GM23338 (cell line): ENCODE results near the gene FRZB. TPM values are rescaled to one million over a fixed set of nuclear protein-coding genes. Genes with fewer than 3 reads are reported as not detected.

Source experiments
- ATAC-seq: fragments of 200-7000 bp; cut with Tn5 transposase; 3 replicates; pipeline ENCODE4 v1.9.1; 2020
- DNase-seq: peaks from one replicate; pipeline ENCODE4 v3.0.0-alpha.2; 2015; ENCODE audit warnings: low spot score
- H2AFZ ChIP-seq: fragments of 200-600 bp; sonication (generic); 2 replicates; pipeline ENCODE4 v1.8.0; 2016; ENCODE audit warnings: antibody characterized with exemption, mild to moderate bottlenecking, moderate library complexity
- H3F3A ChIP-seq: fragments of 200-600 bp; sonication (generic); replicated peaks from 2 replicates; pipeline ENCODE4 v1.8.0; 2017; ENCODE audit warnings: antibody characterized with exemption, mixed run types, low read depth
- H3K27ac ChIP-seq: fragments of 200-600 bp; sonication (generic); 2 replicates; pipeline ENCODE4 v1.6.1; 2016; ENCODE audit warnings: low read depth
- H3K27me3 ChIP-seq: fragments of 200-600 bp; sonication (generic); 2 replicates; pipeline ENCODE4 v1.8.0; 2016; ENCODE audit warnings: mild to moderate bottlenecking, mixed run types, moderate library complexity; ENCODE audit not compliant: insufficient read depth
- H3K36me3 ChIP-seq: fragments of 200-600 bp; sonication (generic); 2 replicates; pipeline ENCODE4 v1.8.0; 2016; ENCODE audit warnings: mild to moderate bottlenecking; ENCODE audit not compliant: insufficient read depth
- H3K4me1 ChIP-seq: fragments of 200-600 bp; sonication (generic); 2 replicates; pipeline ENCODE4 v1.8.0; 2016; ENCODE audit warnings: mild to moderate bottlenecking, moderate library complexity; ENCODE audit not compliant: insufficient read depth
- H3K4me2 ChIP-seq: fragments of 200-600 bp; sonication (generic); 2 replicates; pipeline ENCODE4 v1.7.1; 2017; ENCODE audit warnings: mixed run types
- H3K4me3 ChIP-seq: fragments of 200-600 bp; sonication (generic); 2 replicates; pipeline ENCODE4 v1.6.1; 2016; ENCODE audit warnings: mixed run types
- H3K79me2 ChIP-seq: fragments of 200-600 bp; sonication (generic); replicated peaks from 2 replicates; pipeline ENCODE4 v1.8.0; 2017; ENCODE audit warnings: mild to moderate bottlenecking; ENCODE audit not compliant: insufficient read depth
- H3K9me2 ChIP-seq: fragments of 200-600 bp; sonication (generic); 2 replicates; pipeline ENCODE4 v1.8.0; 2017; ENCODE audit not compliant: insufficient read depth
- H4K20me1 ChIP-seq: fragments of 200-600 bp; sonication (generic); replicated peaks from 2 replicates; pipeline ENCODE4 v1.8.0; 2017; ENCODE audit warnings: mild to moderate bottlenecking; ENCODE audit not compliant: insufficient read depth
- H3K27ac Mint-ChIP-seq: 2 replicates; pipeline ENCODE4 v1.8.0; 2020; ENCODE audit warnings: inconsistent platforms, mild to moderate bottlenecking, moderate library complexity, mixed read lengths
- H3K27me3 Mint-ChIP-seq: 3 replicates; pipeline ENCODE4 v1.8.0; 2022; ENCODE audit warnings: low read depth, mild to moderate bottlenecking, moderate library complexity, mixed read lengths, inconsistent platforms; ENCODE audit not compliant: insufficient read depth, poor library complexity
- H3K36me3 Mint-ChIP-seq: 3 replicates; pipeline ENCODE4 v1.8.0; 2021; ENCODE audit warnings: low read depth, mild to moderate bottlenecking, inconsistent platforms, moderate library complexity, mixed read lengths
- H3K4me1 Mint-ChIP-seq: 3 replicates; pipeline ENCODE4 v1.8.0; 2020; ENCODE audit warnings: mild to moderate bottlenecking, inconsistent platforms, mixed read lengths
- H3K4me3 Mint-ChIP-seq: 3 replicates; pipeline ENCODE4 v1.8.0; 2021; ENCODE audit warnings: moderate library complexity, mild to moderate bottlenecking, inconsistent platforms, mixed read lengths
- H3K9me3 Mint-ChIP-seq: 3 replicates; pipeline ENCODE4 v1.8.0; 2020; ENCODE audit warnings: moderate library complexity, mild to moderate bottlenecking, inconsistent platforms, mixed read lengths
- CREB1 ChIP-seq: fragments of 250-450 bp; sonication (Bioruptor Pico); IDR thresholded peaks from 2 replicates; pipeline ENCODE4 v1.5.0; 2020; ENCODE audit warnings: low read depth, mild to moderate bottlenecking, moderate library complexity
- CTCF ChIP-seq, 2 experiments: fragments of 200-600 bp in 1 of 2; sonication (generic) in 1 of 2; conservative IDR thresholded peaks; 2 replicates each; pipeline versions ENCODE4 v1.5.1 to v1.6.1; 2016 to 2017; ENCODE audit warnings: antibody characterized with exemption in 2 of 2, low read depth in 2 of 2, mild to moderate bottlenecking in 2 of 2, moderate library complexity in 1 of 2
- EZH2phosphoT487 ChIP-seq: fragments of 200-600 bp; sonication (generic); IDR thresholded peaks from one replicate; pipeline ENCODE4 v1.8.1; 2018; ENCODE audit warnings: antibody characterized with exemption; ENCODE audit not compliant: unreplicated experiment
- JUNB ChIP-seq: IDR thresholded peaks from one replicate; pipeline ENCODE4 v1.6.1; 2016; ENCODE audit warnings: antibody characterized with exemption; ENCODE audit not compliant: unreplicated experiment
- NANOG ChIP-seq: IDR thresholded peaks from 2 replicates; pipeline ENCODE4 v1.6.1; 2016; ENCODE audit warnings: antibody characterized with exemption, borderline replicate concordance
- POLR2AphosphoS5 ChIP-seq: IDR thresholded peaks from 2 replicates; pipeline ENCODE4 v1.6.1; 2016; ENCODE audit warnings: antibody characterized with exemption, low read depth
- REST ChIP-seq: IDR thresholded peaks from one replicate; pipeline ENCODE4 v1.6.1; 2018; ENCODE audit warnings: antibody characterized with exemption; ENCODE audit not compliant: unreplicated experiment
- STAT1 ChIP-seq: IDR thresholded peaks from one replicate; pipeline ENCODE4 v1.6.1; 2016; ENCODE audit warnings: antibody characterized with exemption; ENCODE audit not compliant: unreplicated experiment
- ZNF114 ChIP-seq: fragments of 250-450 bp; sonication (Bioruptor Pico); IDR thresholded peaks from 2 replicates; pipeline ENCODE4 v1.5.0; 2020; ENCODE audit warnings: mild to moderate bottlenecking, moderate library complexity
- ZNF331 ChIP-seq: fragments of 250-450 bp; sonication (Bioruptor Pico); IDR thresholded peaks from 2 replicates; pipeline ENCODE4 v1.5.0; 2020; ENCODE audit warnings: low read depth, mild to moderate bottlenecking, moderate library complexity
- polyA plus RNA-seq: library from polyadenylated mRNA; unstranded; fragments of >200 nt; fragmentation: Nextera tagmentation; extraction: Ambion mirVana; gene quantifications from 2 replicates; pipeline ENCODE4 v1.2.1, GENCODE V29; 2016
- total RNA-seq: library from RNA; depleted of rRNA; stranded (reverse); fragments of >200 nt; shearing (Covaris generic); gene quantifications from 2 replicates; pipeline ENCODE4 v1.2.3, GENCODE V29; 2014
- TF ChIP-seq, protein P1 (sequence below): IDR thresholded peaks from 2 replicates; pipeline ENCODE4 v1.6.1; 2016; ENCODE audit warnings: antibody characterized with exemption

Gene FRZB
- total and polyA plus RNA-seq, 2 experiments from 2014 or later: 0.52 to 1.2 TPM

DNA sequence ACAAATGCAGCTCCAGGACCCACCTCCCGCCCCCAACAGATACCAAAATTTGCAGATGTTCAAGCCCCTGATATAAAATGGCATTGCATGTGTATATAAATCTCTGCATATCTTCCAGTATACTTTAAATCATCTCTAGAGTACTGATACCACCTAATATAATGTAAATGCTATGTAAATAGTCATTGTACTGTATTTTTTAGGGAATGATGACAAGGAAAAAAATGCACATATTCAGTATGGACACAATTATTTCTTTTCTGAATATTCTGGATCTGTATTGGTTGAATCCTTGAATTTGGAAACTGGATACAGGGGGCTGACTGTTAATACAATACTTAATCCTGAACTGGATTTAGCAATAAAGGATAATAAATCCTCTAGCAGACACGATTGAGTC, 67.7 kb downstream of the FRZB start (continued):
- no peak for TF ChIP-seq EZH2phosphoT487

GRCh38 chr2:182792441-182792840, 74.0 kb downstream of the FRZB start:
- H3F3A ChIP-seq: no peaks in the 10 kb centered on the region
- no peak overlapping the region for H3K4me2 ChIP-seq
- no peaks in the 10 kb centered on the region for H3K79me2 ChIP-seq
- no peaks in the 10 kb centered on the region for H3K9me3 Mint-ChIP-seq
- H3K36me3 Mint-ChIP-seq: no peaks in the 10 kb centered on the region
- peaks cover 6% of the 10 kb centered on the region for H3K27me3 Mint-ChIP-seq
- no peak for TF ChIP-seq CREB1
- no peak for TF ChIP-seq EZH2phosphoT487
- no peak for TF ChIP-seq REST
- no peak for TF ChIP-seq POLR2AphosphoS5
- no peak for TF ChIP-seq JUNB
- no peak for TF ChIP-seq NANOG
- TF ChIP-seq ZNF331: no peak
- no peak for TF ChIP-seq STAT1
- no peak for TF ChIP-seq ZNF114
- TF ChIP-seq CTCF (conservative IDR thresholded peaks at IDR 0.05; ENCODE audit: low read depth in 2 of 2): no peak
- TF ChIP-seq, protein P1, sequence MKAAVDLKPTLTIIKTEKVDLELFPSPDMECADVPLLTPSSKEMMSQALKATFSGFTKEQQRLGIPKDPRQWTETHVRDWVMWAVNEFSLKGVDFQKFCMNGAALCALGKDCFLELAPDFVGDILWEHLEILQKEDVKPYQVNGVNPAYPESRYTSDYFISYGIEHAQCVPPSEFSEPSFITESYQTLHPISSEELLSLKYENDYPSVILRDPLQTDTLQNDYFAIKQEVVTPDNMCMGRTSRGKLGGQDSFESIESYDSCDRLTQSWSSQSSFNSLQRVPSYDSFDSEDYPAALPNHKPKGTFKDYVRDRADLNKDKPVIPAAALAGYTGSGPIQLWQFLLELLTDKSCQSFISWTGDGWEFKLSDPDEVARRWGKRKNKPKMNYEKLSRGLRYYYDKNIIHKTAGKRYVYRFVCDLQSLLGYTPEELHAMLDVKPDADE: no peak
- no peak overlapping the region for H3K4me3 ChIP-seq
- no peak overlapping the region for H3K4me3 Mint-ChIP-seq
- no peaks in the 10 kb centered on the region for H3K27me3 ChIP-seq
- H3K4me1 Mint-ChIP-seq: peaks cover 11% of the 10 kb centered on the region
- 0 out of 2 replicates have a peak overlapping the region, but pooled peaks have one; percentile 5 for H3K27ac Mint-ChIP-seq
- H2AFZ ChIP-seq: no peak overlapping the region
- H3K36me3 ChIP-seq: no peaks in the 10 kb centered on the region
- H3K4me1 ChIP-seq: no peaks in the 10 kb centered on the region
- no peak for ATAC-seq
- DNase-seq: no peak
- H3K27ac ChIP-seq: no peak overlapping the region
- H4K20me1 ChIP-seq: no peaks in the 10 kb centered on the region
- H3K9me2 ChIP-seq: no peaks in the 10 kb centered on the region
